HG03060 (cell line): ENCODE measurements around the gene ZFR2.
"Not testable (repeated sequence)": the region's sequence is repeated elsewhere in the genome, so short reads cannot be mapped to it uniquely, and the experiment has no call there.

ENCODE experiments used
- ATAC-seq: cut with Tn5 transposase; IDR thresholded peaks from one replicate; pipeline ENCODE4 v1.9.1; 2021; ENCODE audit warnings: low read depth, moderate number of reproducible peaks; ENCODE audit not compliant: unreplicated experiment

The ZFR2 gene

GRCh38 chr19:3775831-3776230 lies 93.0 kb downstream of the ZFR2 start:
- no peak for ATAC-seq

- no peak for ATAC-seq
These were observed 93.5 kb downstream of the ZFR2 start for GRCh38 chr19:3775374-3775711.

- no peak for ATAC-seq
These were observed 94.0 kb downstream of the ZFR2 start for GRCh38 chr19:3774621-3775373.

GRCh38 chr19:3773814-3774515 lies 94.9 kb downstream of the ZFR2 start:
- ATAC-seq, result no peak

- ATAC-seq, result no peak
These were observed 96.9 kb downstream of the ZFR2 start, which contains the start of gene RAX2 for GRCh38 chr19:3771906-3772455. Gene RAX2, minus strand, starts transcription at chr19:3772228. Its CDS starts 486 bp downstream, at chr19:3771742.

- no peak for ATAC-seq
These were observed 97.6 kb downstream of the ZFR2 start for GRCh38 chr19:3771000-3771905.

- no peak for ATAC-seq
These were observed 98.5 kb downstream of the ZFR2 start for GRCh38 chr19:3770136-3770999.

GRCh38 chr19:3769494-3769893 lies 99.3 kb downstream of the ZFR2 start:
- no peak for ATAC-seq

- ATAC-seq, result no peak
These were observed 100.1 kb downstream of the ZFR2 start for GRCh38 chr19:3768748-3769099.

GRCh38 chr19:3768015-3768747 lies 100.7 kb downstream of the ZFR2 start:
- ATAC-seq, result no peak

GRCh38 chr19:3767050-3767449 lies 101.8 kb downstream of the ZFR2 start:
- ATAC-seq, result no peak

GRCh38 chr19:3766520-3766919 lies 102.3 kb downstream of the ZFR2 start:
- ATAC-seq, result no peak

GRCh38 chr19:3765757-3766156 lies 103.1 kb downstream of the ZFR2 start:
- ATAC-seq, result not testable (repeated sequence)

- ATAC-seq, result no peak
These were observed 103.7 kb downstream of the ZFR2 start for GRCh38 chr19:3765121-3765520.

- peak; percentile 64 for ATAC-seq
These were observed 106.1 kb downstream of the ZFR2 start, which contains the start of gene MRPL54 for GRCh38 chr19:3762501-3763459. Gene MRPL54, plus strand, starts transcription at chr19:3762682. Its CDS starts 19 bp downstream, at chr19:3762701.

- no peak for ATAC-seq
These were observed 106.7 kb downstream of the ZFR2 start for GRCh38 chr19:3762130-3762473.

- peak; percentile 30 for ATAC-seq
These were observed 107.3 kb downstream of the ZFR2 start, which contains the start of gene APBA3 for GRCh38 chr19:3761382-3762129. Gene APBA3, minus strand, starts transcription at chr19:3761692. Its CDS starts 1,428 bp downstream, at chr19:3760264.
